ENCODE measurements around the gene NUTF2.
"Not testable (repeated sequence)": the region's sequence is repeated elsewhere in the genome, so short reads cannot be mapped to it uniquely, and the experiment has no call there.

NUTF2 gene

GRCh38 chr16:67883146-67883871 is 36.6 kb downstream of the NUTF2 start:
- no peak for DNase-seq (ENCODE audit: extremely low read depth in 1 of 2, low read depth in 1 of 2)

- DNase-seq (ENCODE audit: extremely low read depth in 1 of 2, low read depth in 1 of 2): peak; percentile 22 to 71
Observed at GRCh38 chr16:67883872-67884261, 37.1 kb downstream of the NUTF2 start.

DNA sequence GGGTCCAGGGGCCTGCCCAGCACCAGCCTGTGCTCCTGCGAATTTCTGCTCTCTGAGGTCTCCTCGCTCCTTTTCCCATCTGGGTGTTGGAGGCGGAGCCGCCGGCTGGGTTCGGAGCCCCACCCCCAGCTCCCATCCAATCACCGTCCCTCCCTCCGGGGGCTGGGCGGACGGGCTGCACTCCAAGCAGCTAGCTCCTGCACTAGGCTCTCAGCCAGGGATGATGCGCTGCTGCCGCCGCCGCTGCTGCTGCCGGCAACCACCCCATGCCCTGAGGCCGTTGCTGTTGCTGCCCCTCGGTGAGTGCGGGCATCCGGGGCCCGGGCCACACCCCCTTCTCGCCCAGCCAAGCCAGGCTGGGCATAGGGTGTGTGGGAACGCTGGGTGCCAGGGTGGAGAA is 38.0 kb downstream of the NUTF2 start, which contains the start of gene NRN1L:
Gene NRN1L (plus strand): TSS at position 202 of the 400 bp plus-strand sequence. CDS start 19 bp downstream, at position 221.
- DNase-seq (ENCODE audit: extremely low read depth in 1 of 2, low read depth in 1 of 2): no peak

GRCh38 chr16:67885545-67885944 is 38.8 kb downstream of the NUTF2 start:
- DNase-seq (ENCODE audit: extremely low read depth in 1 of 2, low read depth in 1 of 2): no peak

DNA sequence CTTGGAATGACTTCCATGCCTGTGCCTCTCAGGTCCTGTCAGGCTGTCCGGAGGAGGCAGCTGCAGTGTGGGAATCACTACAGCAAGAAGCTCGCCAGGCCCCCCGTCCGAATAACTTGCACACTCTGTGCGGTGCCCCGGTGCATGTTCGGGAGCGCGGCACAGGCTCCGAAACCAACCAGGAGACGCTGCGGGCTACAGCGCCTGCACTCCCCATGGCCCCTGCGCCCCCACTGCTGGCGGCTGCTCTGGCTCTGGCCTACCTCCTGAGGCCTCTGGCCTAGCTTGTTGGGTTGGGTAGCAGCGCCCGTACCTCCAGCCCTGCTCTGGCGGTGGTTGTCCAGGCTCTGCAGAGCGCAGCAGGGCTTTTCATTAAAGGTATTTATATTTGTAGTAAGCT is 39.2 kb downstream of the NUTF2 start:
- no peak for DNase-seq (ENCODE audit: extremely low read depth in 1 of 2, low read depth in 1 of 2)

DNA sequence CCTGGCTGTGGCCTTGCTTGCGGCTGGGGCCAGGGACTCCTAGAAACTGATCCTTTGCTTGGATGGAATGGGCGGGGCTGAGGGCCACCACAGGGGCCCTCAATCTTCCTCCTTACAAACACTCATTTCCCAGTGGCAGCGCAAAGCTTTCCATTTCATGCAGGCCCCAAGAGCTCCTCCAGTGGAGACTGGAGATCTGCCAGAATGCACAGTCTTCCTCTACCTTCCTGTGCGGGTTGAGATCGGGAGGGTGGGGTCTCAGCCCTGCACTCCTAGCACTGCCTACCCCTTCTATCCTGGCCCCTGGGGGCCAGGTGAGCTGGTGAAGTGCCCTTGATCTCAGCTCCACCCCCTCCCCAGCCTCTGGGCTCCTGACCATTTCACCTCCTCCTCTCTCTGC is 39.7 kb downstream of the NUTF2 start:
- no peak for DNase-seq (ENCODE audit: extremely low read depth in 1 of 2, low read depth in 1 of 2)

GRCh38 chr16:67888331-67888730 is 41.6 kb downstream of the NUTF2 start:
- no peak for DNase-seq (ENCODE audit: extremely low read depth in 1 of 2, low read depth in 1 of 2)

- DNase-seq (ENCODE audit: extremely low read depth in 1 of 2, low read depth in 1 of 2): no peak
Observed at GRCh38 chr16:67892375-67892774, 45.6 kb downstream of the NUTF2 start.

DNA sequence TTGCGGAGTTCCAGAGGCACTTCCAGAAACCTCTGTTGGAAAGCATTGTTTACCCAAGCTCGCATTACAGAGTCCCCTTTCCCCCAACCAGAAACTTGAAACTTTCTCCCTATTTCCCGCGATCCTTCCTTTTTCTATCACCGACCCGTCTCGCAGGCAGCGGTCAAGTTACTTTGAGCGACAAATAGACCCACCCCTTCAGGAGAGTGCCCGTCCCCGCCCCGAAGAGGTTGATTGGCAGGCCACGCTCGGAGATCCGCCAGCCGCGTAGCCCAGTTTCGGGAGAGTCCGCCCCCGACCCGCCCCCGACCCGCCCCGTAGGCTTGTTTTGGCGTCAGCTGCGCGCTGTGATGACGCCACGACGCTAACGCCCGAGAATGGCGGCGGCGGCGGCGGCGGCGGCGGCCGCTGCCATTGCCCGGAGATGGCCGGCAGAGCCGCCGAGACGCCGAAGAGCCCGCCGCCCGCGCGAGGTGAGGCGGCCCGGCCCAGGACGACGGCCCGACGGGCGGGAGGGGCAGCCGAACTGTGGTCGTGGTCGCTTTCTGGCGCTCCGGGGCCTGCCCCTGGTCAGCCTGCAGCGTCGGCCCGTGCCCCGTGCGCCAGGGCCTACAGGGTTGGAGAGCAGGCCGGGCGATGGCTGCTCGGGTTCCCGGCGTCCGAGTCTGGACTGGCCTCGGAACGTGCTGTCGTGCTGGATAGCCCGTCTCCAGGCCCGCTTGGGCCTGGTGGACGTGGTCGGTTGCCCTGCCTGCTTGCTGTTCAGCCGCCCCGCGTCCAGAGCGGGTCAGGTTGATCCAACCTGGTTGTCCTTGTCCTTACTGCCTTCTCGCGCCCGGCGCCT is 46.4 kb downstream of the NUTF2 start, which contains the start of gene PSKH1:
Gene PSKH1 (plus strand): TSS at position 356 of the 844 bp plus-strand sequence. CDS start 15,496 bp downstream, outside the sequence.
- DNase-seq (ENCODE audit: extremely low read depth in 1 of 2, low read depth in 1 of 2): peak; percentile 83 to 90

GRCh38 chr16:67893743-67894399 is 47.1 kb downstream of the NUTF2 start:
- DNase-seq (ENCODE audit: extremely low read depth in 1 of 2, low read depth in 1 of 2): no peak

DNA sequence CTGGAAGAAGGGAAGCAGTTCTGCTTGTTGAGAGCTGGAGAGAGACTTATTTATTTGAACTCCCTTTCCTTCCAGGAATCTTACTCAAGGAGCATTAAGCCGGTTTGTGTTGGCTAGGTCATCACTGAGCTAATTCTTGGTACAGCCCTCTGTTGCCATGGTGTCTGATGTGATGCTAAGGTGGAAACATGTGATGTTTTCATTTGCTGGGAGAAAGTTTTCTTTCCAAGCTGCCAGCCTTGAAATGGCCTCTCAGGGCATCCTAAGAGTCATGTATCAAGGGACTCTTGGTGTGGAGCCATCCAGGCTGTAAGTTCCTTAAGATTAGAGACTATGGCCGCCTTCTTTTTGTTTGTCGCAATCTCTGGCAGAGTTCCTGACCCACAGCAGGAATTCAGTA is 50.5 kb downstream of the NUTF2 start:
- DNase-seq (ENCODE audit: extremely low read depth in 1 of 2, low read depth in 1 of 2): no peak

- DNase-seq (ENCODE audit: extremely low read depth in 1 of 2, low read depth in 1 of 2): no peak
Observed at GRCh38 chr16:67901734-67902133, 55.0 kb downstream of the NUTF2 start.

DNA sequence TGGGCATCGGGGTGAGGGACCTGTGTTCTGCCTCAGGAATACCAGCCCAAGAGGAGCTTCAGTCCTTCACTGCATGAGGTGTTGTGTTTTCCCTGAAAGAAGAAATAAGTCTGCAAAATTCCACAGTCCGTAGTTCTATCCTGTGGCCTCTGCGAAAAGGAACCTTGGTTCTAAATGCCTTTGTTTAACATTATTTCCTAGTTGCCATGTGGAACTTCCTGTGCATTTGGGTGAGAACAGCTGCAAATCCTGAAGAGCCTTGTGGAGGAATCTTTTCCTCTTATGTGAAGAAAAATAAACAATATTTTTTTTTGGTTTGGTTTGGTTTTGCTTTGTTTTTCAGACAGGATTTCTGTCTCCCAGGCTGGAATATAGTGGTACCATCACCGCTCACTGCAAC is 56.1 kb downstream of the NUTF2 start:
- no peak for DNase-seq (ENCODE audit: extremely low read depth in 1 of 2, low read depth in 1 of 2)

DNA sequence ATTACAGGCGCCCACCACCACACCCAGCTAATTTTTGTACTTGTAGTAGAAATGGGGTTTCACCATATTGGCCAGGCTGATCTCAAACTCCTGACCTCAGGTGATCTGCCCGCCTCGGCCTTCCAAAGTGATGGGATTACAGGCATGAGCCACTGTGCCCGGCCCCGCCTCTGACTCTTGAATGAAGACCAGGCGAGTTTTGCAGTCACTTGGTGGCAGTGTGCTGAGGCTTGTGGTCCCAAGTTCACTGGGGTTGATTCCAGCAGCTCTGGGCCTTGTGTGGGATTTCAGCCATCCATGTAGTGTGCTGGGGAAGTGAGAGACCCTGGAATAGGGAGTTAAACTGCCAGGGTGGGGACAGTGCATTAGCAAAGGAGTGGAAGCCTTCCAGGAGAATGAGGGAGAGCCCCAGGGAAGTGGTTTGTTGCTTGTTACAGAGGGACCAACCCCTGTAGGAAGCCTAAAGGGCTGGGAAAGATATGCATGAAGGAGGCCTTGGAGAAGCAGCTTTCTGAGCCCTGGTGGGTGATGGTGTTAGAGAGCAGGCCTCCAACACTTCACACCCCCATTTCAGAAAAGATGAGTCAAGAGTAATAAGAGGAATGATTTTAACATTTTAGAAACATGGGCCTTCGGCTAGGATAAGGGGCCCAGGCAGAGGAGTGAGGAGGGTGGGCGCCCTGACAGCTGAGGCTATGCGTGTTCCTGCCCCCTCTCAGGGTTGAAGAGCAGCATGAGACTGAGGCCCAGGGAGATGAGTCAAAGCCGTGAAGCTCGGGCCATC is 60.9 kb downstream of the NUTF2 start:
- no peak for DNase-seq (ENCODE audit: extremely low read depth in 1 of 2, low read depth in 1 of 2)

GRCh38 chr16:67909056-67909742 is 62.5 kb downstream of the NUTF2 start:
- no peak for DNase-seq (ENCODE audit: extremely low read depth in 1 of 2, low read depth in 1 of 2)

DNA sequence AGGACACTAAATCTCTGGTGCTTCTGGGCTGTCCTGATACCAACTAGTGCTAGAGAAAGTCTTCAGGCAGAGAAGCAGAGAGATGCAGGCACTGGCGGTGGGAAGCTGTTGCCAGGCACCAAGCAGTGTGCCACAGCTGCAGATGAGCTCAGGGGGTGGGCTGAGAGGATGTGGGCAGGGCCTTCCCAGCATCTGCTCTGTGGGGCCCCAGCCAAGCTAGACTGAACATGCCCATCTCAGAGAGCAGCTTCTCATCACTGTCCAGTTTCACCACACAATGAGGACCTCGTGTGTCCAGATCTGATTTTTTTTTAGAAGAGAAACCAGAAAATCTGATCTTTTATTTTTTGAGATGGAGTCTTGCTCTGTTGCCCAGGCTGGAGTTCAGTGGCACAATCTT is 63.4 kb downstream of the NUTF2 start:
- no peak for DNase-seq (ENCODE audit: extremely low read depth in 1 of 2, low read depth in 1 of 2)

DNA sequence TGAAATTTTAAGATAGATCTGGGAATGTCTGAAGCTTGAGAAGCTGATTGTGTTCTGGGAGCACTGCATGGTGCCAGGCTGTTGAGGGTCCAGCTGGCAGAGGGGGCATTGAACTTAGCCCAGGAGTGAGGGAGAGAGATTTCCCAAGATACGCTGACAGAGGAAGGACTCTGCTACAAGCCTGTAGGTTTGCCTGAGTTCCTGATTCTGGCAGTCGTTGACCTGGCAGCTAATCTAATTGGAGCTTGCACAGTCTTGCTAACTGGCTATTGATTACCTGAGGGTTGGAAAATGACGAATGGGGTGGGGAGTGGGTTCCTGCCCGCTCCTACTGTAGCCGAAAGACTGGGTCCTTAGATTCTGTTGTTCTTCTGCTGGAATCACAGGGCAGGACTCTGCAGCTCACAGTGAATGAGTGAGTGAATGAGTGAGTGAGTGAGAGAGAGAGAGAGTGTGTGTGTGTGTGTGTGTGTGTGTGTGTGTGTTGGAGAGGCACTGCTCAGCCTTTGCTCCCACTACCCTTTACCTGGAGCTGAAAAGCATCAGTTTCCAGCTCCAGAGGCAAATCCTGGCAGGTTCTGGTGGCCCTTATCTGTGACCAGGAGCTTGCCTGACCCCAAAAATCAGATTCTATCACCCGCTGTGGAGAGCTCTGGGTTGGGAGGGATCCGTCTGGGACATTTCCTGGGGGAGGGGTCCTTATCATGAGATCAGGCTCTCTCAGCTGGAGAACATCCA is 68.2 kb downstream of the NUTF2 start:
- no peak for DNase-seq (ENCODE audit: extremely low read depth in 1 of 2, low read depth in 1 of 2)

DNA sequence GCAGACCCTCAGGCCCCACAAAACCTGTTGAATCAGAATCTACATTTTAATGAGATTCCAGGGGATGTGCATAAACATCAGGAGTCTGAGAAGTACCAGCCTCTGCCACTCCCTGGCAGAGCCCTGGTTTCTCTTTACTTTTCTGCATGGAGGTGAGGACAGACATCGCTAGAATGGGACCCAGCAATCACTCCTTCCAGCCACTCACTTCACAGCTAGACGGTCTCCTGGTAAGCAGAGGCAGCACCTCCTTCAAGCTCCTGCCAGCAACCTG is 68.7 kb downstream of the NUTF2 start:
- DNase-seq (ENCODE audit: extremely low read depth in 1 of 2, low read depth in 1 of 2): not testable (repeated sequence)

- no peak for DNase-seq (ENCODE audit: extremely low read depth in 1 of 2, low read depth in 1 of 2)
Observed at GRCh38 chr16:67915831-67916723, 69.3 kb downstream of the NUTF2 start.

Data from activated CD8-positive, alpha-beta memory T cell treated with anti-CD3 and anti-CD28 coated beads for 1 hour (primary cell).